B cell (primary cell): Measurements from ENCODE around the gene EMILIN3.

Experiments used
- CTCF ChIP-seq: fragments of 200-600 bp; IDR thresholded peaks from one replicate; pipeline ENCODE4 v1.8.0; 2022; ENCODE audit warnings: antibody characterized with exemption, mild to moderate bottlenecking
- EZH2 ChIP-seq: IDR thresholded peaks from 2 replicates; pipeline ENCODE4 v1.6.1; 2012; ENCODE audit warnings: borderline replicate concordance, low read depth, mild to moderate bottlenecking, moderate library complexity, low read length; ENCODE audit not compliant: insufficient read depth, poor library complexity, severe bottlenecking

- TF ChIP-seq CTCF (no peak), EZH2 (no peak)
These were observed 7.9 kb downstream of the EMILIN3 start for GRCh38 chr20:41358717-41359116.
